ENCODE results near the gene UBR3.

UBR3 gene

DNA sequence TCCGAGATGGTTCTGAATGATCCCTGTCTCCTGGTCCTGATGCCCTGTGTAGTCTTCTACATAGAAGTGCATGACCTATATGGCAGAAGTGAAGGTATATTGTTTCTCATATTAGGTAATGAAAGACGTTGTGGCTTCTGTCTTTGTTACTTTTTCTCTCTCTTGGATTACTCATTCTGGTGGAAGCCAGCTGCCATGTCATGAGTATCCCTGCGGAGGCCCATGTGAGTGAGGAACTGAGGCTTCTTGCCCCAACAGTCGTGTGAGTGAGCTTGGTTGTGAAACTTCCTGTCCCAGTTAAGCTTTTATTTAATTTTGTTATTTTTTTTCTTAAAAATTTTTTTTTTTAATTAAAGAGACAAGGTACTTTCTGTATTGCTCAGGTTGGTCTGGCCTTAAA, 134.7 kb downstream of the UBR3 start:
- no peak for DNase-seq

DNA sequence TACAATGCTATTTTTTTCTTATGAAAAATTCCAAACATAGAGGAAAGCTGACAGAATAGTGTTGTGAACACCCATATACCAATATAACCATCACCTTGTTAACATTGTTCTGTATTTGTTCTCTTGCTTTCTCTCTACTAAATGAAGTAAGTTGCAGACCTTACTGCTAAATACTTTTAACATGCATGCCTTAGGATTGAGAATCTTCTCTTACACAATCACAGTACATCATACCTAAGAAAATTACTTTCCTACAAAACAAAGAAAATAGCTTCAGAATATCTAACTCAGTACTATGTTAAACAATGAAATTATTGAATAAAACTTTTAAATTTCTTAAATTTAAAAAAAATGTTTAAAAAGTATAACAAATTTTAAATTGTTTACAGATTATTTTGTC, 136.5 kb downstream of the UBR3 start:
- no peak for DNase-seq

DNA sequence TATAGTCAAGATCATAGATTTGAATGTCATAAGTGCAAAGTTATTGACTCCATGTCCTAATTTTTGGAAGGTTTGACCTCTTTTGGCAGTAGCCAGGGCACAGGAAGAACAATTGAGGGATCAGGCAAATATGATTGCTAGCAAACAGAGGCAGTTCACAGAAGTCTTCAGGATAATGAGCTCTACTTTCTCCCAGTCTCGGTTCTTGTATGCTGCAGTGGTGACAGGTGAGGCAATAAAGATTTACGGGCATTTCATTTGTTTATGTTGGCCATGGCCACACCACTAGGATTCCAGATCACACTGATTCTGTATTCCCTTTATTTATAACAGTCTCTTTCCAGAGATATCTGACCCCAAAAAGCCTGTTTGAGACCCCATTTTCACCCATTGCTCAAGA, 137.5 kb downstream of the UBR3 start:
- no peak for DNase-seq

DNA sequence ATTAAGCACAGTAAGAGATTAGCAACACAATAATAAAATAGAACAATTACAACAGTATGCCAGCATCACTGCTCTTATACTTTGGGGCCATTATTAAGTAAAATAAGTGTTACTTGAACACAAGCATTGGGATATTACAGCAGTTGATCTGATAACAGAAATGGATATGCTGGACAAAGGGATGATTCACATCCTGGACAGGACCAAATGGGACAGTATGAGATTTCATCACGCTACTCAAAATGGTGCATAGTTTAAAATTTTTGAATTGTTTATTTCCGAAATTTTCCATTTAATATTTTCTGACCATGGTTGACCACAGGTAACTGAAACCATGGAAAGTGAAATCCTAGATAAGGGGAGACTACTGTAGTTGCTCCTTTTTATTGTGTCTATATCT, 138.2 kb downstream of the UBR3 start:
- no peak for DNase-seq

DNA sequence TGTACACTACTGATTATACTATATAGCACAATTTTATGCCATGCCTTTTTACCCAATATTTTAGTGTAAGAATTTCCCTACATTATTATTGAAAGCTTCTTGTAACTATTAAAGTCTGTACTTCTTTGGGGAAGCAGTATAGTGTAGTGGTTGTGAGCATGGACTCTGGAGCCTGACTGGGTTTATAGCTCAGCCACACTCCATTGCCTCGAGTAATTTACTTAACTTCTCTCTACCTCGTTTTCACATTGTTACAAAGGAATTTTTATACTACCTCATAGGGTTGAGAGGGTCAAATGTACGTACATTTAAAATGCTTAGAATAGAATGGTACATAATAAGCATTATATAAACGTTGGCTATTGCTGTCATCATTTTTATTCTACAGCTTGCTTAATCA, 139.2 kb downstream of the UBR3 start:
- DNase-seq = no peak

DNA sequence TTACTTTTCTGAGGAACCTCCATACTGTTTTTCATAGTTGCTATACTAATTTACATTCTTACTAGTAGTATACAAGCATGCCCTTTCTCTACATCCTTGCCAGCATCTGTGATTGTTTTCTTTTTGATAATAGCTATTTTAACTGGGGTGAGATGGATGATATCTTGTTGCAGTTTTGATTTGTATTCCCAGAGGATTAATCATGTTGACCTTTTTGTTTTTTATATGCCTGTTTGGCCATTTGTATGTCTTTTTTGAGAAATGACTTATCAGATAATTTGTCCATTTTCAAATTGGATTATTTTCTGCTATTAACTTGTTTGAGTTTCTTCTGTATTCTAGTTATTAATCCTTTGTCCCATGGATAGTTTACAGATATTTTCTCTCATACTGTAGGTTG, 141.5 kb downstream of the UBR3 start:
- DNase-seq = no peak

DNA sequence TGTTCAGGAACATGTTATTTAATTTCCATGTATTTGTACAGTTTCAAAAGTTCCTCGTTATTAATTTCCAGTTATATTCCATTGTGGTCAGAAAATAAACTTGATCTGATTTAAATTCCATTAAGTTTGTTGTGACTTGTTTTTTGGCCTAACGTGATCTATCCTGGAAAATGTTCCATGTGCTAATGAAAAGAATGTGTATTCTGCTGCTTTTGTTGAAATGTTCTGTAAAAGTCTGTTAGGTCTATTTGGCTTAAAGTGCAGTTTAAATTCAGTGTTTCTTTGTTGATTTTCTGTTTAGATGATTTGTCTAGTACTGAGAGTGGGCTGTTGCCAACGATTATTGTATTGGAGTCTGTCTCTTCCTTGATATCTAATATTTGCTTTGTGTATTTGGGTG, 148.0 kb downstream of the UBR3 start:
- DNase-seq = no peak

DNA sequence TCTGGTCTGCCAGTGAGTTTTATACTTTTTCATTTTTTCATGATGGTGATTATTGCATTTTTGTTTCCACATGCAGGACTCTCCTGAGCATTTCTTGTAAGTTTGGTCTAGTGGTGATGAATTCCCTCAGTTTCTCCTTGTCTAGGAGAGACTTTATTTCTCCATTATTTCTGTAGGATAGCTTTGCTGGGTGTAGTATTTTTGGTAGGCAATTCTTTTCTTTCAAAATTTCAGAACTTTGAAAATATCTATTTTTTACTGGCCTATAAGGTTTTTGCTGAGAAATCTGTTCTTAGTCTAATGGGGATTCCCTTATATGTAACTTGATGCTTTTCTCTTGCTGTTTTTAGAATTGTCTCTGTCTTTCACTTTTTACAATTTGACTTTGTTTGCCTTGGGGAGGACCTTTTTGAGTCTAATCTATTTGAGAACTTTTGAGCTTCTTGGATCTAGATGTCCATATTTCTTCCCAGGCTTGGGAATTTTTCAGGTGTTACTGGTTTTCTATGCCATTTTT, 149.1 kb downstream of the UBR3 start:
- DNase-seq = no peak

DNA sequence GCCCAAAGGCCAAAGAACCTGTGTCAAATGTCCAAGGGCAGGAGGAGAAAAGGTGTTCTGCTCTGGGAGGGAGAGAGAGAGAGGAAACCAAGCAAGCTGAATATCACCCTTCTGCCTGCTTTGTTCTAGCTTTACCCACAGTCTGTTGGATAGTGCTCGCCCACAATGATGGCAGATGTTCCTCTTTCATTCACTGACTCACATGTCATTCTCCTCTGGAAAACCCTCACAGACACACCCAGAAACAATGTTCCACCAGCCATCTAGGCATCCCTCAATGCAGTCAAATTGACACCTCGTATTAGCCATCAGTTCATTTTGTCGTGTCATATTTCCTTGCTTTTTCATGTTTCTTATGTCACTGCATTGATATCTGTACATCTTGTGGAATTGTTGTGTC, 150.3 kb downstream of the UBR3 start:
- no peak for DNase-seq

DNA sequence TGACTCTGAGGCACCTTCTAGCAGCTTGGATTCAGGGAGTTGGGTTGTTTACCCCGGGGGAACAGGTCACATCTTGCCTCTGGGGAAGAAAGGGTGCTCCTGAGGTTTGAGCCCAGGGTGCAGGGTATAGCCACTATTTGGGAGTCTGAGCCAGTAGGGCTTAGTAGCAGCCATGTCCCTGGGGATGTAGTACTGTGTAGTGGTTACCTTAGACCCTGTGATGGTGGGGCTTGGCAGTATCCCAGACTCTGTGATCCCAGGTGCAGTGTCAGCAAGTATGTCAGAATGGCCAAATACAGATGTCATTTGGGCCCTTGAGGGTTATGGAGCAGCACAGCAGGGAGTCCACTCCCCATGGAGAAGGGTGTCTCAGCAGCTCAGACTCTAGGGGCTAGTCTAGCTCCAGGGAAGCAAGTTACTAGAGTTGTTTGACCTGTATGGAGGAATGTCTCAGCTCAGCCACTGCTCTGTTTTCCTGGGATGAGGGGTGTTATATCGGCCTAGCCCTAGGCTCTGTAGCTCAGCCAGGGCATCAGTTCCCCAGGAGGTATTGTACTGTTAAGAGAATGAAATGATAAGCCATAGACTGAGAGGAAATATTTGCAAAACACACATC, 151.3 kb downstream of the UBR3 start:
- no peak for DNase-seq

DNA sequence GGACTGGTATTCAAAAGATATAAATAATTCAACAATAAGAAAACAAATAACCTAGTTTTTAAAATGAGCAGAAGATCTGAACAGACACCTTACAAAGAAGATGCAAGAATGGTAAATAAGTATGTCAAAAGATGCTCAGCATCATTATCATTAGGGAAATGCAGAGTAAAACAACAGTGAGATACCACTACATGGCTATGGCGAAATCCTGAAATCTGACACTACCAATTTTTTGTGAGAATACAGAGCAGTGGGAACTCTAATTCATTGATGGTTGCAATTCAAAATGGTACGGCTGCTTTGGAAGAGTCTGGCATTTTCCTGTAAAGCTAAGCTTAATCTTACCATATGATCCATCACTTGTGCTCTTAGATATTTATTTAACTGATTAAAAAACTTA, 151.8 kb downstream of the UBR3 start:
- no peak for DNase-seq

DNA sequence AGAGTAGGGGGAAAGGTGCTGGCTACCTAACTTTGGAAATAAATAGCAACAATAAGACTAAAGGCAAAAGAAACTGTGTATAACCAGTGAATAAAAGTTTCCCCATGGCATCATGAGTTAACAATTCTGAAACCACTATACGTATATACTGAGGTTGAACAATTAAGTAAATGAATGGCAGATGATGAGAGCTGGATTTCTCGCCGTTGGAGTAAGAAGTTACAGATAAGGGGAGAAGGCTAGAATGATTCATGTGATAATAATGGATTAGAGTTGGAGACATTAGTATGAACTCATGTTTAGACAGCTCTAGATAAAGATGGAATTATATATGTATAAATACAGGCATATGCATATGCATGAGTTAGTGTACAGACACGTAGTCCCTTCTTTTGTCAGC, 152.7 kb downstream of the UBR3 start:
- no peak for DNase-seq

DNA sequence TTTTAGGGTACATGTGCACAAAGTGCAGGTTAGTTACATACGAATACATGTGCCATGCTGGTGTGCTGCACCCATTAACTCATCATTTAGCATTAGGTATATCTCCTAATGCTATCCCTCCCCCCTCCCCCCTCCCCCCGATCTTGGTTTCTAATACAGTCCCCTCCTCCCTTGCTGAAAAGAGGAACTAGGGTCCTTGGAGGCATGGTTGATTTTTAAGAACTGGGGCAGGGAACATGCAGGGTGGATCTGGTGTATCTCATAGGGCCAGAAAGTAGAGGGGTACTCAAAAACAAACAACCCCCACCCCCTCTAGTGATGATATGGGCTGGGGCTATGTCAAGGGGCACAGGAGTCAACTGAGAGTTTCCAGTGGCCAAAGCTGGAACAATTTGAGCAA, 153.4 kb downstream of the UBR3 start:
- no peak for DNase-seq

DNA sequence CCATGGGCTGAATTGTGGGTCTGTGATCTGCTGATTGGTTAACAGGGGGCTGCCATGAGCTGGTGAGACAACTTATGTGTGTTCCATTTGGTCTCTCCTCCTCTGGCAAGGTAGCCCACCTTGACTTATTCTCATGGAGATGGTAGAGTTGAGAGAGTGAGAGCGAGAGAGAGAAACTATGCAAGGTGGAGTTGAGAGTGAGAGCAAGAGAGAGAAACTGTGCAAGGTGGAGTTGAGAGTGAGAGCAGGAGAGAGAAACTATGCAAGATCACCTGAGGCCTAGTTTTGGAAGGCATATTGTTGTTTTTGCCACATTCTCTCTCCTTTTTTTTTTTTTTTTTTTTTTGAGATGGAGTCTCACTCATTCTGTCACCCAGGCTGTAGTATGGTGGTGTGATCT, 155.7 kb downstream of the UBR3 start:
- DNase-seq = no peak

DNA sequence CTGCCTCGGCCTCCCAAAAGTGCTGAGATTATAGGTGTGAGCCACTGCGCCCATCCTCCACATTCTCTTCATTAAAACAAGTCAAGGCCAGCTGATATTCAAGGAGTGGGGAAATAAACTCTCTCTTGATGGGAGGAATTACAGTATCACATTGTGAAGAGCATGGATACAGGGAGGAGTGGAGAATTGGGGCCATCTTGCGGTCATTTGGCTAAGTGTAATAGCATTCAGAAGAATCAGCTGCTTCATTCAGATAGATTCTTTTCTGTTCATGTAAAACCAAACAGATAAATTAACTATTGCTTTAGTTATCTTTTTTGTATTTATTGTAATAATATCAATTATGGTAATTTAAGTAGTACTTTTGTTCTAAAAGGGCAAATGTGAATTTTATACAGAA, 156.3 kb downstream of the UBR3 start:
- DNase-seq = no peak

DNA sequence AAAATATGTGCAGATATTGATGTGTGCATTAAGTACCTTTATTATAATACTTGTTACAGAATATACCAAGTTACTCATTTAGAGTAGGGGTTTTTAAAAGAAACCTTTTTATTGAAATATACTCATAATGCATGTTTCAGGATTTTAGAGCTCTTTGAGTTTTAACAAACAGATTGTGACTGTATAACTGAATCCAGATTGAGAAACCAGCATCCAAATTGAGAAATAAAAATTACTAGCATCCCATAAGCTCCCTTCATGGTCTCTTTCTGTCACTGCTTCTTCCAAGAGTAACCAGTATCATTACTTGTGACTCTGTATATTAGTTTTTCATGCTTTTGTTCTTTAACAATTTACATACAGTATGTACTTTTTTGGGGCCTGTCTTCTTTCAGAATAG, 156.9 kb downstream of the UBR3 start:
- DNase-seq = no peak

DNA sequence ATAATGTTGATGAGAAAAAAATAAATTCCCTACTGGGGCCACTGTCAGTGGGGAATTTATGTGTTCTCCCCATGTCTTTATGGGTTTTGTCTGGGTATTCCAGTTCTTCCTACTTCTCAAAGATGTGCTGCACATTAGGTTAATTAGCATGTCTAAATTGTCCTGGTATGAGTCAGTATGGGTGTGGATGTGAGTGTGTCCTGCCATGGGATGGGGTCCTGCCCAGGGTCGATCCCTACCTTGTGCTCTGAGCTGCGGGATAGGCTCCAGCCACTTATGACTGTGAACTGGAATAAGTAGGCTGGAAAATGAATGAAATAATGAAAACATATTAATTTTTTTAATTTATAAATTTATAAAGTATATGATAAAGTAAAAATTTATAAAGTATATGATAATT, 167.5 kb downstream of the UBR3 start:
- no peak for DNase-seq

DNA sequence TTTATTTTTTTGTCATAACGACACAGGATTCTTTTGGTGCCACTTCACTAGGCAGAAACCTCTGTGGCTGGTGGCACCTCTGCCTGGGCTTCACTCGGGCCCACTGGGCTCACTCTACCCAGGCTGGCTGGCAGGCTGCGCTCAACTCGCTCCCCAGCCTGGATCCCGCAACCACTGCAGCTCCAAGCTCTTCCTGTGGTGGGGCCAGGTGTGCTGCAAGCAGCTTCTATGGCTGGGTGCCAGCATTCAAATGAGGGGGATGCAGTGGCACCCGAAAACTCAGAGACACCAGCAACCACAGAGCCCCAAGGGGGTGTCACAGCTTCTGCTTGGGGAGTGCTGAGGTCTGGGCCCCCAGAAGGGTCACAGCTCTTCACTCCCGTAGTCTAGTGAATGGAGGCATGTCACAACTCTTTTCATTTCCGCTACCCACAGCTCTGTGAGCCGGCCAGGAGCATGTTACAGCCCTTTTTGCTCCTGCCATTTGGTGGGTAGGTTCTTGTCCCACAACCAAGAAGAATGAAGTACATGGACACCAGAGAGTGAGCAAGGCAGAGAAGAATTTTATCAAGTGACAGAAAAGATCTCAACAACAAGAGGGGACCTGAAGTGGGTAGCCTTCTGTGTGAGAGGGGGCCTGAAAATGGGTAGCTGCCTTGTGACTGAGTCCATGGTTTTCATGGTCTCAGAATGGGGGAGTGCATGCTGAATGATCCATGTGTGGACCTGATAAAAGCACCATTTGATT, 170.1 kb downstream of the UBR3 start:
- DNase-seq = no peak

DNA sequence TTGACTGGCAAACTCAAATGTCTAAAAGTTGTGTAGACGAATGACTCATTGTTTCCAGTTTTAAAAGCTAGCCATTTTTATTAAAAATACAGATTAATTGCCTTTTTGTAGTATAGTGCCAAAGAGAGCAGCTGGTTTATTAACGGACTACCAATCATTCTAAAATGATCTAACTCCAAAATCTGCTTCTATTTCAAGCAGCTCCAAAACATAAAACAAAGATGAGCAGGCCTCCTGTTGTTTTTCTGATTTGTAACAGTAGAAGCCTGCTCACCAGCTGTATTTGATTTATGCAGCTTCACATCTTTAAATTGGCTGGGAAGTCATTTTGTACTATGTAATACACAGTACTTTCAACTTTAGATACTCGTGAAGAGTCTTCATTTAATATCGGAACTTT, 171.8 kb downstream of the UBR3 start:
- no peak for DNase-seq

DNA sequence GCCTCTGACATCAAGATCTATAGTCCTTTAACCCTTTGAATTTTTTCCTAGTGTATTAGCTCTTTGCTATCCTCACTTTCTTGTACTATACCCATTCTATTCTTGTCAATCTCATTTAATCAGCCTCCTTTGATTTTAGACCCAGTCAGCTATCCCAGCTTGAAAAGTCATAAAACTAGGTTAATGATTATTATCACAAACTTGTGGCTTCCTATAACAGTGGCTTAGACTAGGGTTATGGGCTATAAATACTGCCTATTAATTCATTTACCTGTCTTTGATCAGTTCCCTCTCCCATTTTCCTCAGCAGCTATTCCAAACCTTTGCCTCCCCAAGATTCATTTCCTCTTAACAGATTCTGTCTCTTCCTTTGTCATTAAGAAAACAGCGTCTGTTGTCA, 174.8 kb downstream of the UBR3 start:
- DNase-seq = no peak

DNA sequence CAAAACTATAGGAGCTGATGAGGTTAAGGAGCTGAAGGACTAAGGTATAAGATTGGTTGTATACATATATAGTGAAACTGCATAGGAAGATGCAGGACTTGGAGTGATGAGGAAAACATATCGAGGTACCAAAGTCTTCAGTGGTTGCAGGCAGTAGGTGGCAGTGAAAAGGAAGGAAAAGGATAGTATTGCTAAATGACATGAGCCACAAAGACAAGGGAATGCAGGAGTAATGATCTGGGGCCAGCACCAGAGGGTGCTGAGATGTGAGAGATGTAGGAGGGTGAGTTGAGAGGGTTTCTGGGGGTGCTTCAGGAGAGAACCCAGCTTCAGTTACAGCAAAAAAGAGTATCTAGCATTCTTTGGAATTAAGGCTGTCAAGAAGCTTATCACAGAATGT, 178.4 kb downstream of the UBR3 start:
- no peak for DNase-seq

DNA sequence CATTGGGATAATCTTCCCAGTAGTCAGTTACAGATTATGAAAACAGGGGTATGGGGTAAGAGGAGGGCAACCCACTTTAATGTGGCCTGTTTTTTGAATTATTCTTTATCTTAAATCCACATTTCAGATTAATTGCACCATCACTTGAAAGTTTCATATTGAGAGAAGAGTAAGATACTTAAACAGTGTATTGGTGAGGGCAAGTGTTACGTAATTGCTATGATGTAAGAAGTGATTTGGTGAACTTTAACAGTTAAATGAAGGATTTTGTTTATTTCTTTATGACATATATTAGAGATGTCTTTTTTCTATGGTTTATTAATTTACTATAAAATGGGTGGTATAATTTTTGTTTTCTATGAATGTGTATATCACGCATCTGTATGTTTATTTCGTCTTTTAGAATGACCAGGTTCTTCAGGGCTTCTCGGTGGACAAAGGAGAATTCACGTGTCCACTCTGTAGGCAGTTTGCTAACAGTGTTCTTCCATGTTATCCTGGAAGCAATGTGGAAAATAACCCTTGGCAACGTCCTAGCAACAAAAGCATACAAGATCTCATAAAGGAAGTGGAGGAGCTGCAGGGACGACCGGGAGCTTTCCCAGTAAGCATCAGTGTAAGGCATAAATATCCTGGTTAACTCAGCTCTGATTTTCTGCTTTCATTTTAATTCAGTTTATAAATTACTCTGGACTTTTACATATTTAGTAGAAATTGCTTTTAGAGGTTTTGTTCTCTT, 179.5 kb downstream of the UBR3 start:
- DNase-seq = no peak

DNA sequence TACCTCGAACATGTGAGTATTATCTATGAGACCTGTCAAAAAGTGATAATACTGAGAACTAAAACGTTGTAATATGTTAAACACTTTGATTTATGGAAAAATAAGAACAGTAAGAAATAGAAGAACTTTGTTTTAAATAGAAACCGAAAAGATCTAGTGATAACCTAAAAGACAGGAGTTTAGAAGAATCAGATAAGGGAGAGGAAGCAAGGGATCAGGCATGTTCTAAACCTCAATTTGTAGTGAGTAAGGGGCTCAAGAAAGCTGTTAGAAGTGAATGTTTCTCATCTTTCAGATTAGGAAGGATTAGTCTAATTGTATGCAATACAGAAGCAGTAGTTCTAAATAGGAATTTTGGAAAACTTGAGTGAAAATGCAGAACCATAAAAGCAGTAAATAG, 182.0 kb downstream of the UBR3 start:
- no peak for DNase-seq

DNA sequence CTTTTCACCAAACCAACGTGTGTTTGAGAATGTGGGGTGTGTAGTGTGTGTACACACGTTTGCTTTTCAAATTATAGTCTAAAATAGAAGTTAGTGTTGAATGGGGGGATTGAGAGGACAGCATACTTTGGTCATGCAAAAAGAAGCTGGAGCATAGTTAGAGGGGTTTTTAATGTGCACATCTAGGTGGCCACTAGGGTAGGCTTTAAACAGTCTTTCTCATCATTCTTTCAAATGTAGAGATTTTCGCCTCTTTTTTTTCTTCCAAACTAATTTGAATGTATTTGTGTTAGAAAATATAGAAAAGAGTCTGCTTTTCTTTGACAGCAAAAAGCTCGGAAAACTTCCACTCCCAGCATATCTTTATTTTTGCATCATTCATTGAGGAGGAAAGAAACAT, 185.5 kb downstream of the UBR3 start:
- DNase-seq = no peak

All from NCI-H2107 (cell line).